DMS114 treated with DMSO at 0.1 percent for 48 hours (cell line): ENCODE results near the gene MAPK4.
"Not testable (repeated sequence)": the region's sequence is repeated elsewhere in the genome, so short reads cannot be mapped to it uniquely, and the experiment has no call there.

Experiments
- DNase-seq: peaks from one replicate; lab custom pipeline; 2025; ENCODE audit not compliant: unreplicated experiment; lab: John Stamatoyannopoulos, UW

MAPK4 gene

DNA sequence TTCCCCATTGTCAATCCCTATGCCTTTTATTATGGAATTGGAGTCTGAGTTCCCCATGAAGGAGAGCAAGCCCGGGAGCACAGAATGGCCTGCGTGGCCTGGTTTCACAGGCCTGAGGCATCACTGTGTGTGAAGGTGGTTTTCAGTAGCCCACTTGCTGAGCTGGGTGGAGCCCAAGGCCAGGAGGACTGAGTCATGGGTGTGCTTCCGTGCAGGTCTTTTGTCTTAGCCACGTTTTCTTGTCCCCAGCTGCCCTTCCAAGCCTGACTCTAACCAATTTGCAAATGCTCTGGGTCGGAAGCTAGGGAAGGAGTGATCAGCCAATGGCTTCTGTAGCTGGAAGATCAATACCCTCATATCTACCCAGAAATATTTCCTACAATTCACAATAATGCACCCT, 119.2 kb downstream of the MAPK4 start:
- no peak for DNase-seq

DNA sequence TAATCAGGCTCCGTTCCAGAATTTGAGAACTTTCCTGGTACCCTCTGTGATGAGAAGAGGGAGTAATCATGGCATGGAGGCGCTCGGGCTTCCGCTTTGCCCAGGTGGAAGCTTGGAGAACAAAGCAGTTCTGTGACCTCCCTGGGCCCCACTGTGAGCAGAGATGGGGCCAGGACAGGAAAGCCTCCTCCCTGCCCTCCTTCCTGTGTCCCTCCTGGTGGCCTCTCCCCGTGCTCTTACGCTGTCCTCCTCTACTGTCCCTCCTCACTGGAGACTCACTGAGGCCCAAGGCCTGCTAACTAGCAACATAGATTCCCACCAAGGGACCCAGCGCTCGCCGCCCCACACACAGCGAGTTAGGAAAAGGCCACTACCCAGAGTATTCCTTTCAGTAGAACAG, 119.8 kb downstream of the MAPK4 start:
- DNase-seq: no peak

DNA sequence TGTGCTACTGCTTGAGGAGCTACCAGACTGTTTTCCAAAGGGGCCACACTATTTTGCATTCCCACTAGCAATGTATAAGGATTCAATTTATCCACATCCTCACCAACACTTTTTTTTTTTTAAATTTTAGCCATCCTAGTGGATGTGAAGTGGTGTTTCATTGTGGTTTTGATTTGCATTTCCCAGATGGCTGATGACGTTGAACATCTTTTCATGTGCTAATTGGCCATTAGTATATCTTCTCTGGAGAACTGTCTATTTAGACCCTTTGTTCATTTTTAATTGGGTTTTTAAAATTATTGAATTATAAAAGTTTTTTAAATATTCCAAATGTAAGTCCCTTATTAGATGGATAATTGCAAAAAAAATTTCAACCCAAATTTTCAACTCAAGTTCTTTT, 121.1 kb downstream of the MAPK4 start:
- DNase-seq: no peak

DNA sequence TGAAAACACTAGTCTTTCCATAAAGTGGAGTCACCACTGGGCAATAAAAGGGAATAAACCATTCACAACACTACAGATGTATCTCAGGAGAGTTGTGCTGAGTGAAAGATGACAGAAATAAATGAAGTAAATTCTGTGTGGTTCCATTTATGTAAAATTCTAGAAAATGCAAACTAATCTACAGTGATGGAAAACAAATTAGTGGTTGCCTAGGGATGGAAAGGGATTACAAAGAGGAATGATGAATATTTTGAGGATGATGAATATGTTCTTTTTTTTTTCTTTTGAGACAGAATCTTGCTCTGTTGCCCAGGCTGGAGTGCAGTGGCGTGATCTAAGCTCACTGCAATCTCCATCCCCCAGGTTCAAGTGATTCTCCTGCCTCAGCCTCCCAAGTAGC, 123.0 kb downstream of the MAPK4 start:
- DNase-seq: no peak

DNA sequence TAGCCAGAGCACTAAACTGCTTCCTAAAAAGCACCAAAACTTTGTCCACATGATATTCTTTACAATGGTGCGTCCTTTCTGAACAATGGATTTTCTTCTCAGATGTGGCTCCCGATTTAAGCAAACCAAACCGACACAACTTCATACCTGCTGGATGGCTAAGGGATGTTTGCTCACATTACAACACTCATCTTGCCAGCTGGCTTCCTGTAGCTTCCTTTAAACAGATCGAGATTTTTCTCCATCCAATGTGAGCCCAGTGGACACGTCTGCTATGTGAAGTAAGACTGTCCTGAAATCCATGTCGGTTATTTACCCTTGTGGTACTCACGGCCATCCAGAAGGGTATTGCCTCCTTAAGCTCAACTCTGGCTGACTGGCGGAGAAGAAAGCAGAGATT, 126.5 kb downstream of the MAPK4 start:
- no peak for DNase-seq

DNA sequence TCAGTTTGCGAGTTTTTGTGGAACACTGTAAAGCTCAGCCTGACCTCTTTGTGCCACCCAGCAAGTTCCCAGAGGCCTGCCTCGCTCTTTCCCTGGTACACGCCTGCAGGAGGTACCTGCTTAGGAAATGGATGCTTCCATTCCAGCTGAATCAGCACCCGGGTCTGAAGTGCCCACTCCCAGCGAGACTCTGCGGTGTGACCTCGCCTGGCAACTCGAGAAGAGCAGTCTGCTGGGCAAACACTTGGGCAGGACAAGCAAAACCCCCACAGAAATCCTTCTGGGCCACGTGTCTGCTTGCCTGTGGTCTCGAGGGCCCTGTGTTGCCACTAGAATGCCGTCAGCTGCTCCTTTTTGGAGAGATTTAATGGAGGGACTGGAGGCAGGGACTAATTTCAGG, 127.6 kb downstream of the MAPK4 start:
- no peak for DNase-seq

DNA sequence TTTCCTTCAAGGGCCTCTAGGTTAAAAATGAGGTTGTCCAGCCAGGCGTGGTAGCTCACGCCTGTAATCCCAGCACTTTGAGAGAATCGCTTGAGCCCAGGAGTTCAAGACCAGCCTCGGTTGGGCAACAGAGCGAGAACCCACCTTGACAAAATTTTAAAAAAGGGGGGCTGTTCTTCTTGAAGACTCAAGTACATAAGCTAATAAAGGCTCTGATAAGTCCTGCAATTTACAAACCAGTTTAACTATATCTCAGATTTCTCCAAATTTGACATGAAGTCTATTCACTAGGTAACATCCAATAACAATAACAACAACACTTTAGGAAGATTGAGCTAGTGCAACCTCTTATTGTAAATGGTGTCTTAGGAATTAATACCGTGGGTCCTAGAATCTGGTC, 129.7 kb downstream of the MAPK4 start:
- DNase-seq: no peak

DNA sequence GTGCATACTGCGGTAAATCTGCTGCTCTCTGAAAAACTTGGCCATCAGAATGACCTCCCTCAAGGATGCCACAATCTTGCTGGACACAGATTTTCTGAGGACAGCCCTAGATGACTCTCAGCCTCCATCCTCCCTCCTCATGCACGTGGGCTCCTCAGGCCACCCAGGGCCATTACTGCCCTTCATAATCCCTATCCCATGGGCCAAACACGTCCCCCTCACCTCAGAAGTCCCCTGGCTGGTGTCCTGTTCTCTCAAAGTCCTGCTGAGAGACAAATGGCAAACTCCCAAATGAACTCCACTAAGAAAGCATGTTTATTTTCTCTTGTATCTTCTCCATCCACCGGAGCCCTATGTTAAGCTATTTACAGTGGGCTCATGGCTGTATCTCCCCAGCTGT, 134.3 kb downstream of the MAPK4 start:
- DNase-seq: no peak

DNA sequence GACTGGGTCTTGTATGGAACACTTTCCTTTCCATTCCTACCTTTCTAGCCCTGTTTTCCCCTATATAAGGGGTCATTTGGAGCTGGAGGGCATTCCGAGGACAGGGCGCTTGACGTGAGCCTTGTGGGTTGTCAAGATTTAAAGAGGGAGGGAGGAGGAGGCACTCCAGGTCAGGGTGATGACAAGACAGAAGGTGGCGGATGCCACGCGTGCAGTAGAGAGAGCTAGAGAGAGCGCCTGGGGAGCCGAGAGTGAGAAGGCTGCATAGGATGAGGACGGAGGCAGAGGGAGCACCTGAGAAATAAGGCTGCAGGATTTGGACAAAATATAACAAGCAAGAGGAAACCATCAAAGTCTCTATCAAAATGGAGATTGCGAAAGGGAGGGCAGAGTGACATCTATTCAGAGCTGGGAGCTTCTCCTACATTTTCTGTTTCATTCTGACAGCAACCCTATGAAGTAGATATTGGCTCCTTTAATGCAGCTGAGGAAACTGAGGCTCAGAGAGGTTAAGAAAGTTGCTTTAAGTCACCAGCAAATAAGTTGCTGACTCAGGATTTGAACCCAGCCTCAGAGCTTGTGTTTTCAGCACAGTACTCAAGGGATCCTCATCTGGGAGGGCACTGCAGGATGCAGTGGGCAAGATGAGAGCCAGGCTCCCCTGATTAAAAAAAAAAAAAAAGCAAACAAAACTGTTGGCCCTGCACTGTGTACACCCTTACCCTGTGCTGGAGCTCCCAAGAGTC, 135.7 kb downstream of the MAPK4 start:
- DNase-seq: no peak

DNA sequence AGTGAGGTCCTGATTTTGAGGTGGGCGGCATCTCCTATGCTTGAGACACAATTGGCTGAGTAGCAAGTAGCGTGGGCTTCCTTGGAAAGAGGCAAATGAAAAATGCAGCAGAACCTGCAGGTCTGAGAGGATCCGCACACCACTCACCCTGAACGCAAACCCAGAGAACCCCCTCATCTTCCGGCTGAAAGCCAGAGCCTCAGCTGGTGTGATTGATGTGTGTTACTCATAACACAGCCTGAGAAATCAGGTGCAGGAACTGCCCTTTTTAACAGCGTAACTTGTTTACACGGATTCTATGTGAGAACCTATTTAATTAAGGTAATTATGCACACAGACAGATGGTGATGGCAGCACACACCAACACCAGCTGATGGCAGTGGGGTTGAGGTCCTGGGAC, 136.5 kb downstream of the MAPK4 start:
- DNase-seq: no peak

DNA sequence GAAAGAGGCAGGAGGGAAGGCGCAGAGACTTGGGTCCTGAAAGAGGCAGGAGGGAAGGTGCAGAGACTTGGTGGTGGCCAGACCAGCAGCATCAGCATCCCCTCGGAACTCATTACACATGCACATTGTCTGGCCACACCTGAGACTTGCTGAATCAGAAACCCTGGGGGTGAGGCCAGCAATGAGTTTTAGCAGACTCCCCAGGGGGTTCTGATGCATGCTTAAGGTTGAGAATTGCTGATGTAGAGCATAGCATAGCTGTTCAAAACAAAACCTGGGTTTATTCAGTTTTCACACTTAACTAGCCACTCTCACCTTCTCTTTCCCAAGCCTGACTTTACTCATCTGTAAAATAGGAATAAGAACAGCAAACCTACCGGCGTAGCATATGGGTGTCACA, 137.0 kb downstream of the MAPK4 start:
- no peak for DNase-seq

DNA sequence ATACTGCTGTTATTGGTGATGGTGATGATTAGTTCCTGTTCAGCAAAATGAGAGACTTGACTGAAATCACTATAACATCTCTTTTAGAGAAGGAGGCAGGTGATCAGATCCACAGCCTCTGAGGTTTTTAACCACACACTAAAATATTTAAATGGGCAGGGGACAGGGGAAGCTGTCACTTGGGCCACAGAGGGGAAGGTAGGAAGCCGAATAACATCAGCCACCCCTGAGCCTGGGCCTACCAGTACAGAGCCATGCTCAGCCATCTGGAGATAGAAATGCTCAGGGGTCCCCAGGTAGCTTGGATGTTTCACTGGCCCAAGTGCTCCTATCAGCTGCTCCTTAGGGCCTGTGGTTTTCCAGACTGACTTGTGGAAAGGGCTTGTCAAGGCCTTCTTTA, 137.6 kb downstream of the MAPK4 start:
- DNase-seq: no peak

DNA sequence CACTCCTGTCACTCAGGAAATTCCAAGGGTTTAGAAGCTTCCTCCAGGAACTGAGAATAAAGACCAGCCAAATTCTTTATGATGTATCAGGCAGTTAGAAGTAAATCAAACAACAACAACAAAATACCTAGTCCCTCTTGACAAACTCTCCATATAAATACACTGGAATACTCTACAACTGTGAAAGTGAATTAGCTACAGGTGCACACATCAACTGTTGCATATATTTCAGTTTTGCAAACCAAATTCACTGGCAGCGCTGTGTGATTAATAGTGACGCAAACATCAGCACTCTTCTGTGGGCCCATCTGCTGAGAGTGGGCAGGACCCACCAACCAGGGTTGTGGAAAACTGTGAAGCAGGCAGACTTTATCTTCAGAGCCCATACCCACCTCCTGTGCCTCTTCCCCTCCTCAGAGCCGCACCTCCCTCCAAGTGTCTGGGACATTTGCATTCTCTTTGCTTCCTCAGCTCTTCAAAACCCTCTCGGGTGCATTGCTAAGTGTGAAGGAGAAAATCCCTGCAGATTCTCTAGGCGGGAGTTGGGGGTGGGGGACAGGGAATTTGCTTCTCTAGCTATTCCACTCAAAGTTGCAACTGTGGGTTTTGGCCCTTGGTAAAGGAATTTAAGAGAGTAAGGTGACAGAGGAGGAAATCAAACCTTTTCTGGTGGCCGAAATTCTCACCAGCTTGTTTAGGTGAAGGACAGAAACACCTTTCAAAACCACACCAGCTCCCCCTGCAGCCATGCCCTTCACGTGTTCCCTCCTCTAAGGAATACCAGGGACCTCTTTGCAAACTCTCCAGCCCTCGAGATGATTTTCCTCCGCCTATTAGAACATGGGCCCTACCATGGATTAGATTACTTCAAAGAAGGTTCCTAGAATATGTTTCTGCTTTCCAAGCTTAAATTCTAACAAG, 140.6 kb downstream of the MAPK4 start:
- DNase-seq: no peak

DNA sequence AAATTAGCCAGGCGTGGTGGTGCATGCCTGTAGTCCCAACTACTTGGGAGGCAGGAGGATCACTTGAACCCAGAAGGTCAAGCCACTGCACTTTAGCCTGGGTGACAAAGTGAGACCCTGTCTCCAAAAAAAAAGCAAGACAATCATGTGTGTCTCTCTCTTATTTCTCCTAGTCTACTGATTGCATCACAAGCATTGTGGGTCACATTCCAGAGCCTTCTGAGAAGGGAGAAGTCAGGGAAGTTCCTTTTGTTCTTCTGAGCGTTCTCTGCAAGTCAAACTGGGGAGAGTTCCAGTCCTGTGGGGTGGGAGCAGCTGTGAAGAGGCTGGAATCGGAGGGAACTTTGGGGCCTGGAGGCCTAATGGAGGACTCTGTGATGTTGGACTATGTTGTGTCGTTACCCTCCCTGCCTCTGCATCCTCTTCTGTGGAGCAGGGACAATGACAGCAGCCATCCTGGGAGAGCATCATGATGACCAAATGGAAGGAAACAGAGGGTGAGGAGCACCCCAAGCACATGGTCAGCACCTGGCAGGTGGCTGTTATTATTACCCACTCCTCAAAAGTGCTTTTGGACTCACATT, 144.6 kb downstream of the MAPK4 start:
- no peak for DNase-seq

DNA sequence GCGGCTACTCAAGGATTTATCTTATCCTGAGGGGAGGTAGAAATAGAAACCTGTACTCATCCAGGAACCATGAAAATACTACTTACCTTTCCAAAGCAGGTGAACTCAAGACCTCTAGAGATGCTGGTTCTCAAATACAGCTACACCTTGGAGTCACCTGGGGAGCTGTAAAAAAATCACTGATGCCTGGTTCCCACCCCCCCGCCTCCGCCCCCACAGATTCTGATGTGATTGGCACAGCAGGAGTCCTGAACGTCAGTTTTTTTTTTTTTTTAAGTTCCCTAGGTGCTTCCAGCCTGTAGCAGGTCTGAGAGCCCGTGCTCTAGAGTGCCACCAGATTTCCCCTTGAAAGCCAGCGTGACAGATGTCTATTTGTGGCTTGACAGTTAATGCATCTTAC, 146.3 kb downstream of the MAPK4 start:
- no peak for DNase-seq

DNA sequence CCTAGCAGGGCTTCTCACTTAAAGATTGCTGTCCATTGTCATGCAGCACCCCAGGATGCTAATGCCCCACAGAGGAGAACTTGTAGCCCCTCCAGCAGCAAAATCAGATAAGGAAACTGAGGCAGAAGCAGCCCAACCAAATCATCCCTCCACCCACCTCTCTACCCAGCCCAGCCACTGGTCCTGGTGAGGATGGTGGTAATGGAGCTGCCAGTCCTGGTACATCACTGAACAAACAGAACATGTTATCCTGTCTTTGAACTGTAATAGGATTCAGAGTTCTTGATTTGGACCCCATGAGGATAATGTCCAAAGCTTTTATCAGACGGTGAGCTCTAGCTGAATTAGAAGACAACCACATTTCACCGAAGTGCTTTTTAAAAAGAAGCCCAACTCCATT, 146.8 kb downstream of the MAPK4 start:
- no peak for DNase-seq

DNA sequence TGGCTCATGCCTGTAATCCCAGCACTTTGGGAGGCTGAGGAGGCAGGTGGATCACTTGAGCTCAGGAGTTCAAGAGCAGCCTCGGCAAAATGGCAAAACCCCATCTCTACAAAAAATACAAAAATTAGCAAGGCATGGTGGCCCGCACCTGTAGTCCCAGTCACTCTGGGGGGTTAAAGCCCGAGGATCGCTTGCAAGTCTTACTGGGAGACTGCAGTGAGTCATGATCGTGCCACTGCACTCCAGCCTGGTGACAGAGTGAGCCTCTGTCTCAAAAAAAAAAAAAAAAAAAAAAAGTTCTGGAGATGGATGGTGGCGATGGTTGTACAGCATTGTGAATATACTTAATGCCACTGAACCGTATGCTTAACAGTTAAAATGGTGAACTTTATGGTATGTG, 147.4 kb downstream of the MAPK4 start:
- DNase-seq: not testable (repeated sequence)

DNA sequence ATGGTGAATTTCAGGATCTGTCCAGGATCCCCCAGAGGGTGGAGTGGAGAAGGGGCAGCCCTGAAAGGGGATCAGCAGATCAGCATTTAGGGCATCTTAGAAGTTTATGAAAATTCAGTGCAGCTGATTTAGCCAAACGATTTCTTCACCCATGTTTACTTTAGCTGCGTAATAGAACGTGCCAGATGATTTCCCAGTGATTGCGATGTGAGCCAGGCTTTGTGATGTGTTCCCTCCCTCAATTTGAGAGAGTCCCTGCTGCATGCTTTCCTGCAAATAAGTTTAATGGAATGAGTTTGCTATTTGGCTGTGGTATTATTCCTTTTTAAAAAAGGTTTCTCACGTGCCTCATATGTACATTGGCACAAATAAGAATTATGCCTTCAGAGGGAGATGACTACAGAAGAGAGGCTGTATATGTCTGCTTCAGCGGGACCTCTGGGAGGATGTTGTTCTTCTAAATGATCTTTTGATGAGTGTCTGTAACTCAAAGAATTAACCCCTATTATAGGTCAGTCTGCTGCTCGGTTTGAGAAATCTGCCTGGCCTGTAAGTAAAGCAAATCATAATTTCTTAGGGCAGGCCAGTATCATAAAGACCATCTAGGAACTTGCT, 148.1 kb downstream of the MAPK4 start:
- DNase-seq: no peak

DNA sequence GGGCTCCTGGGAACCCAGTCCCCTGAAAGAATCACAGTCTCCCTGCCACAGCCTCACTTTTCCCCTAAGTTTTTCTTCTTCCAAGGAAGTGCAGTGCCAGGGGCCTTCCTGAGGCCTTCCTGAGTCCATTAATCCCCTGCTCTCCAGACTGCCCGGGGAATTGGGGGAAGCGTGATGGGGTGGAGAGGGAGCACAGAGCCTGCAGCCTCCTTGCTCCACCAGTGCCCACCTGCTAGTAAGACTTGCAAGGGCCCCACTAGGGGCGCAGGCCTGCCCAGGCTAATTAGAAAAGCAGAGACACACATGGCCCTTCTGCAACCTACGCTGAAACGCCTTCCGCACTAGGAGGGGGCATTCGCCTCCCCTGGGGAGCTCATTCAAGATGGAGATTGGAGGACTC, 149.3 kb downstream of the MAPK4 start:
- DNase-seq: no peak

DNA sequence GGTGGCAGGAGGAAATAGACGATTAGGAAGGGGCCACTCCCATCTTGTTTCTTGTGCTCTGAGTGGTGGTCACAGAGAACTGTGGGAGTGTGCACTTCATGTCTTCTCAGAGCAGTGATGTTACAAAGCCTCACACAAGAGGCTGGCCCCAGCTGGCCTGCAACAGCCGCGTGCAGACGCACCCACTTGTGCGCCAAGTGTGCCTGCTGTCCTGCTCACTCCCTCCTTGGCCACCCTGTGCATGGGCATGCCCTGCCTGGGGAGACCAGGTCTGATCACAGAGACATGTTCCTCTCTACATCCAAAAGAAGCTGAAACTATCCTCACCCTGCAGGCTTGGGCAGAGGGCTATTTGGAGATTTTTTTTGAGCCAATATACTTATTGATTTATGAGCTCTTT, 151.5 kb downstream of the MAPK4 start:
- DNase-seq: no peak

DNA sequence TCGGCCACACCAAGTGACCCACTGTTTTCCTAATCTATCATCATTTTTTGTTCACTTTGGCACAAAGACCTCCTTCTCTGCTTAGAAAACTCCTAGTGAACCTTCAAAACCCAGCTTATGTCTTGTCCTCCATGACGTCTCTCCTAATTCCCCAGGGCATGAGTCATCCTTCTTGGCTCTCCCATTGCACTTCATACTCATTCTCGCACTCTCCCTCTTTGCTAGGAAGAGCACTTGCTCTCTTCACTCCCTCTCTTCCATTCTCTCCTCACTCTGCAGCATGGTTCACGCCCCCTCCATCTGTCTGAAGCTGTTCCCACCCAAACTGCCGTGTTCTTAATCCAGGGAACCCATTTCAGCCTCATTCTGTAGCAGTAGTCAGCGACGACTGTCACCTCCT, 156.0 kb downstream of the MAPK4 start:
- no peak for DNase-seq

DNA sequence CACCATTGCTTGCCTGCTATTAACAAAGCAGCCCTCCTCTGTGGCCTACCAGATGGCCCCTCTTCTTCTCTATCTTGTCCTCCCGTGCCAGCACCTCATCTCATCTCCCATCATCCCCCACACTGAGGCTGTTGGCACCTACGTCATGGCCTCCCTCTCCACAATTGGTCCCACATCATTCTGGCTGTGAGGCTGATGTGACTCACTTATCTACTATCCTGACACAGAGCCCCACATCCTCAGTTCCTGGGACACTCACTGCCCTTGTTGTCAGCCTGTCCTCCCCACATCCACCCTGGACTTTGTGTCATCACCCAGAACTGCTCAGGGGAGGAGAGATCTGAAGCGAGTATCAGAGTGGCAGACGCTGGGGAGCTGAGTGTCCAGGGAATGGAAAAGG, 157.0 kb downstream of the MAPK4 start:
- DNase-seq: no peak
